GM23338 (cell line): ENCODE results near the gene LNPEP. TPM values are rescaled to one million over a fixed set of nuclear protein-coding genes. Genes with fewer than 3 reads are reported as not detected.

Experiments
- ATAC-seq: fragments of 200-7000 bp; cut with Tn5 transposase; 3 replicates; pipeline ENCODE4 v1.9.1; 2020
- DNase-seq: peaks from one replicate; pipeline ENCODE4 v3.0.0-alpha.2; 2015; ENCODE audit warnings: low spot score
- H2AFZ ChIP-seq: fragments of 200-600 bp; sonication (generic); 2 replicates; pipeline ENCODE4 v1.8.0; 2016; ENCODE audit warnings: antibody characterized with exemption, mild to moderate bottlenecking, moderate library complexity
- H3F3A ChIP-seq: fragments of 200-600 bp; sonication (generic); replicated peaks from 2 replicates; pipeline ENCODE4 v1.8.0; 2017; ENCODE audit warnings: antibody characterized with exemption, mixed run types, low read depth
- H3K27ac ChIP-seq: fragments of 200-600 bp; sonication (generic); 2 replicates; pipeline ENCODE4 v1.6.1; 2016; ENCODE audit warnings: low read depth
- H3K27me3 ChIP-seq: fragments of 200-600 bp; sonication (generic); 2 replicates; pipeline ENCODE4 v1.8.0; 2016; ENCODE audit warnings: mild to moderate bottlenecking, mixed run types, moderate library complexity; ENCODE audit not compliant: insufficient read depth
- H3K36me3 ChIP-seq: fragments of 200-600 bp; sonication (generic); 2 replicates; pipeline ENCODE4 v1.8.0; 2016; ENCODE audit warnings: mild to moderate bottlenecking; ENCODE audit not compliant: insufficient read depth
- H3K4me1 ChIP-seq: fragments of 200-600 bp; sonication (generic); 2 replicates; pipeline ENCODE4 v1.8.0; 2016; ENCODE audit warnings: mild to moderate bottlenecking, moderate library complexity; ENCODE audit not compliant: insufficient read depth
- H3K4me2 ChIP-seq: fragments of 200-600 bp; sonication (generic); 2 replicates; pipeline ENCODE4 v1.7.1; 2017; ENCODE audit warnings: mixed run types
- H3K4me3 ChIP-seq: fragments of 200-600 bp; sonication (generic); 2 replicates; pipeline ENCODE4 v1.6.1; 2016; ENCODE audit warnings: mixed run types
- H3K79me2 ChIP-seq: fragments of 200-600 bp; sonication (generic); replicated peaks from 2 replicates; pipeline ENCODE4 v1.8.0; 2017; ENCODE audit warnings: mild to moderate bottlenecking; ENCODE audit not compliant: insufficient read depth
- H3K9me2 ChIP-seq: fragments of 200-600 bp; sonication (generic); 2 replicates; pipeline ENCODE4 v1.8.0; 2017; ENCODE audit not compliant: insufficient read depth
- H4K20me1 ChIP-seq: fragments of 200-600 bp; sonication (generic); replicated peaks from 2 replicates; pipeline ENCODE4 v1.8.0; 2017; ENCODE audit warnings: mild to moderate bottlenecking; ENCODE audit not compliant: insufficient read depth
- H3K27ac Mint-ChIP-seq: 2 replicates; pipeline ENCODE4 v1.8.0; 2020; ENCODE audit warnings: inconsistent platforms, mild to moderate bottlenecking, moderate library complexity, mixed read lengths
- H3K27me3 Mint-ChIP-seq: 3 replicates; pipeline ENCODE4 v1.8.0; 2022; ENCODE audit warnings: low read depth, mild to moderate bottlenecking, moderate library complexity, mixed read lengths, inconsistent platforms; ENCODE audit not compliant: insufficient read depth, poor library complexity
- H3K36me3 Mint-ChIP-seq: 3 replicates; pipeline ENCODE4 v1.8.0; 2021; ENCODE audit warnings: low read depth, mild to moderate bottlenecking, inconsistent platforms, moderate library complexity, mixed read lengths
- H3K4me1 Mint-ChIP-seq: 3 replicates; pipeline ENCODE4 v1.8.0; 2020; ENCODE audit warnings: mild to moderate bottlenecking, inconsistent platforms, mixed read lengths
- H3K4me3 Mint-ChIP-seq: 3 replicates; pipeline ENCODE4 v1.8.0; 2021; ENCODE audit warnings: moderate library complexity, mild to moderate bottlenecking, inconsistent platforms, mixed read lengths
- H3K9me3 Mint-ChIP-seq: 3 replicates; pipeline ENCODE4 v1.8.0; 2020; ENCODE audit warnings: moderate library complexity, mild to moderate bottlenecking, inconsistent platforms, mixed read lengths
- CREB1 ChIP-seq: fragments of 250-450 bp; sonication (Bioruptor Pico); IDR thresholded peaks from 2 replicates; pipeline ENCODE4 v1.5.0; 2020; ENCODE audit warnings: low read depth, mild to moderate bottlenecking, moderate library complexity
- CTCF ChIP-seq, 2 experiments: fragments of 200-600 bp in 1 of 2; sonication (generic) in 1 of 2; conservative IDR thresholded peaks; 2 replicates each; pipeline versions ENCODE4 v1.5.1 to v1.6.1; 2016 to 2017; ENCODE audit warnings: antibody characterized with exemption in 2 of 2, low read depth in 2 of 2, mild to moderate bottlenecking in 2 of 2, moderate library complexity in 1 of 2
- ETS1 ChIP-seq: IDR thresholded peaks from 2 replicates; pipeline ENCODE4 v1.6.1; 2016; ENCODE audit warnings: antibody characterized with exemption
- EZH2 ChIP-seq: fragments of 200-600 bp; sonication (generic); IDR thresholded peaks from one replicate; pipeline ENCODE4 v1.8.0; 2017; ENCODE audit warnings: antibody characterized with exemption, mild to moderate bottlenecking, low read depth; ENCODE audit not compliant: unreplicated experiment
- EZH2phosphoT487 ChIP-seq: fragments of 200-600 bp; sonication (generic); IDR thresholded peaks from one replicate; pipeline ENCODE4 v1.8.1; 2018; ENCODE audit warnings: antibody characterized with exemption; ENCODE audit not compliant: unreplicated experiment
- JUNB ChIP-seq: IDR thresholded peaks from one replicate; pipeline ENCODE4 v1.6.1; 2016; ENCODE audit warnings: antibody characterized with exemption; ENCODE audit not compliant: unreplicated experiment
- NANOG ChIP-seq: IDR thresholded peaks from 2 replicates; pipeline ENCODE4 v1.6.1; 2016; ENCODE audit warnings: antibody characterized with exemption, borderline replicate concordance
- POLR2AphosphoS5 ChIP-seq: IDR thresholded peaks from 2 replicates; pipeline ENCODE4 v1.6.1; 2016; ENCODE audit warnings: antibody characterized with exemption, low read depth
- REST ChIP-seq: IDR thresholded peaks from one replicate; pipeline ENCODE4 v1.6.1; 2018; ENCODE audit warnings: antibody characterized with exemption; ENCODE audit not compliant: unreplicated experiment
- STAT1 ChIP-seq: IDR thresholded peaks from one replicate; pipeline ENCODE4 v1.6.1; 2016; ENCODE audit warnings: antibody characterized with exemption; ENCODE audit not compliant: unreplicated experiment
- ZNF114 ChIP-seq: fragments of 250-450 bp; sonication (Bioruptor Pico); IDR thresholded peaks from 2 replicates; pipeline ENCODE4 v1.5.0; 2020; ENCODE audit warnings: mild to moderate bottlenecking, moderate library complexity
- ZNF331 ChIP-seq: fragments of 250-450 bp; sonication (Bioruptor Pico); IDR thresholded peaks from 2 replicates; pipeline ENCODE4 v1.5.0; 2020; ENCODE audit warnings: low read depth, mild to moderate bottlenecking, moderate library complexity
- polyA plus RNA-seq: library from polyadenylated mRNA; unstranded; fragments of >200 nt; fragmentation: Nextera tagmentation; extraction: Ambion mirVana; gene quantifications from 2 replicates; pipeline ENCODE4 v1.2.1, GENCODE V29; 2016
- total RNA-seq: library from RNA; depleted of rRNA; stranded (reverse); fragments of >200 nt; shearing (Covaris generic); gene quantifications from 2 replicates; pipeline ENCODE4 v1.2.3, GENCODE V29; 2014

LNPEP gene
- total and polyA plus RNA-seq, 2 experiments from 2014 or later: 1.2 to 8.3 TPM

- TF ChIP-seq REST (no peak), CREB1 (no peak), ZNF114 (CRISPR knock-in tag) (no peak), NANOG (no peak), STAT1 (no peak), EZH2 (no peak), EZH2phosphoT487 (no peak), ETS1 (no peak), POLR2AphosphoS5 (no peak)
Observed at GRCh38 chr5:97075649-97076048, 139.8 kb downstream of the LNPEP start (continued).

GRCh38 chr5:97076098-97076497 is 140.2 kb downstream of the LNPEP start:
- peaks cover 5% of the 10 kb centered on the region for H3K27me3 Mint-ChIP-seq
- no peaks in the 10 kb centered on the region; the same call in 2 of the 3 replicates for H3K36me3 Mint-ChIP-seq
- no peak overlapping the region for H3K27ac ChIP-seq
- ATAC-seq (no peak), DNase-seq (no peak)
- H3K36me3 ChIP-seq: no peaks in the 10 kb centered on the region
- no peaks in the 10 kb centered on the region; the same call in 2 of the 3 replicates for H3K4me1 Mint-ChIP-seq
- no peak overlapping the region for H3K27ac Mint-ChIP-seq
- no peak overlapping the region for H3K4me3 ChIP-seq
- H2AFZ ChIP-seq: no peak overlapping the region
- H3K79me2 ChIP-seq: no peaks in the 10 kb centered on the region
- H3K9me2 ChIP-seq: no peaks in the 10 kb centered on the region
- no peaks in the 10 kb centered on the region for H3K27me3 ChIP-seq
- no peak for TF ChIP-seq ZNF114 (CRISPR knock-in tag)
- TF ChIP-seq POLR2AphosphoS5: no peak
- no peak for TF ChIP-seq JUNB
- TF ChIP-seq CREB1: no peak
- TF ChIP-seq CTCF (conservative IDR thresholded peaks at IDR 0.05; ENCODE audit: low read depth in 2 of 2): no peak
- no peak for TF ChIP-seq REST
- no peak for TF ChIP-seq STAT1
- TF ChIP-seq NANOG: no peak
- no peak for TF ChIP-seq EZH2phosphoT487
- no peak for TF ChIP-seq ZNF331 (CRISPR knock-in tag)
- no peaks in the 10 kb centered on the region for H4K20me1 ChIP-seq
- no peaks in the 10 kb centered on the region for H3F3A ChIP-seq
- no peaks in the 10 kb centered on the region for H3K4me1 ChIP-seq
- H3K4me3 Mint-ChIP-seq: no peak overlapping the region
- H3K4me2 ChIP-seq: no peak overlapping the region
- H3K9me3 Mint-ChIP-seq: no peaks in the 10 kb centered on the region
